ENCODE results near the gene TBR1.

- TF ChIP-seq EZH2 (IDR thresholded peaks at IDR 0.05) (no peak), POLR2AphosphoS5 (IDR thresholded peaks at IDR 0.05; ENCODE audit: borderline replicate concordance, low read depth, low read length) (no peak)
Observed at GRCh38 chr2:161415987-161416707, at the start of gene TBR1.
